Activated gamma-delta T cell treated with Interleukin-2 at 50 U/mL for 16 hours (primary cell): ENCODE results near the gene AFG1L.
"Not testable (repeated sequence)": the region's sequence is repeated elsewhere in the genome, so short reads cannot be mapped to it uniquely, and the experiment has no call there.

Source experiments
- DNase-seq: peaks from one replicate; pipeline ENCODE4 v3.0.0-alpha.2; 2020

The AFG1L gene

DNA sequence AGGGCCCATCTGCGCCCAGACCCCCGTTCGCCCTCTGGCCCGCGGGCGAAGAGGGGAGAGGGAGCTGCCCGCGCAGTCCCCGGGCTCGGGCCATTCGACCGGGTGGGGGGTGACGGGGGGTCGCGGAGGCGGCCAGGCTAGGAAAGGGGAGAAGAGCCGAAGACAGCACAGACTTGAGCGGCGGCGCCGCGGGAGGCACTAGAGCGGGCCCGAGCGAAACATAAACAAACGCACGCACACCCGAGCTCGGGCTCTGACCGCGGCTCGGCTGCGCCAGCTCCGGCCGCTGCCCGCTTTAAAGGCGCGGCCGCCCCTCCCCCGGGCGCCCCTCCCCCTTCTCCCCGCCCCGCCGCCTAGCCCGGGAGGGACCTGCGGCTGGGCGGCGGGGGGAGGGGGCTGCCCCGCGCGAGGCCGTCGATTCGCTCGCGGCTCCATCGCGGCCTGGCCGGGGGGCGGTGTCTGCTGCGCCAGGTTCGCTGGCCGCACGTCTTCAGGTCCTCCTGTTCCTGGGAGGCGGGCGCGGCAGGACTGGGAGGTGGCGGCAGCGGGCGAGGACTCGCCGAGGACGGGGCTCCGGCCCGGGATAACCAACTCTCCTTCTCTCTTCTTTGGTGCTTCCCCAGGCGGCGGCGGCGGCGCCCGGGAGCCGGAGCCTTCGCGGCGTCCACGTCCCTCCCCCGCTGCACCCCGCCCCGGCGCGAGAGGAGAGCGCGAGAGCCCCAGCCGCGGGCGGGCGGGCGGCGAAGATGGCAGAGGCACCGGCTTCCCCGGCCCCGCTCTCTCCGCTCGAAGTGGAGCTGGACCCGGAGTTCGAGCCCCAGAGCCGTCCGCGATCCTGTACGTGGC lies 265.8 kb downstream of the AFG1L start, which contains the start of gene FOXO3:
Gene FOXO3 (plus strand): TSS at position 455 of the 846 bp plus-strand sequence. CDS start 292 bp downstream, at position 747.
- peak; percentile 66 for DNase-seq

DNA sequence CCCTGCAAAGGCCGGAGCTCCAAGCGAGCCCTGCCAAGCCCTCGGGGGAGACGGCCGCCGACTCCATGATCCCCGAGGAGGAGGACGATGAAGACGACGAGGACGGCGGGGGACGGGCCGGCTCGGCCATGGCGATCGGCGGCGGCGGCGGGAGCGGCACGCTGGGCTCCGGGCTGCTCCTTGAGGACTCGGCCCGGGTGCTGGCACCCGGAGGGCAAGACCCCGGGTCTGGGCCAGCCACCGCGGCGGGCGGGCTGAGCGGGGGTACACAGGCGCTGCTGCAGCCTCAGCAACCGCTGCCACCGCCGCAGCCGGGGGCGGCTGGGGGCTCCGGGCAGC lies 266.4 kb downstream of the AFG1L start:
- not testable (repeated sequence) for DNase-seq

DNA sequence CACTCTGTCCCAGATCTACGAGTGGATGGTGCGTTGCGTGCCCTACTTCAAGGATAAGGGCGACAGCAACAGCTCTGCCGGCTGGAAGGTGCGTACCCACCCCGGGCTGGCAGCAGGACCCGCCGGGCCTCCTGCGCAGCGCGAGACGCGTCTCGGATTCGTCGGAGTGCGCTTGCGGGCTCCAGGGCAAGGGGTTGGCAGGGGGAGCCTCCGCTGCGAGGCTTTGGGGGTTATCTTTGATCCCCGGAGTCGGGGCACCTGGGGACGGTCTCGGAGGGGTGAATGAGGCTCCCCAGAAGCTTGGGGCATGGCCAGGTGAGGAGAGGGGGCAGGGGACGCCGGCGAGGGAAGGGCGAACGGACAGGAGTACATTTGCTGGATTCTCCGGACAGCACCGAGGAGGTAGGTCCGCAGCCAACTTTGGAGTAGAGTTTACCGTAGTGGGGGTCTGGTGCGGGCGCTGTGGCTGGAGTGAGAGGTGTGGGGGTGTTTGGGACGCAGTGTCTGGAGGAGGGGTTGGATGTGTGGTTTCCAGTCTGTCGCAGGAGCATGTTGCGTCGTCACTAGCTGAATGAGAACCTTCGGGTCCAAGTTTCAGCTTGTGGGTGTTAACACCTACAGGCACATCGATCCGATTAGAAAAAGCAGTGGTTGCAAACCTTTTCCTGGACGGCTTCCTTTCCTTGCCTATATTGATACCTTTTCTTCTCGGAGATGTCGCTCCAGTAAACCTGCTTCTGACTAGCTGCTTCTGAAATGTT lies 267.1 kb downstream of the AFG1L start:
- no peak for DNase-seq

DNA sequence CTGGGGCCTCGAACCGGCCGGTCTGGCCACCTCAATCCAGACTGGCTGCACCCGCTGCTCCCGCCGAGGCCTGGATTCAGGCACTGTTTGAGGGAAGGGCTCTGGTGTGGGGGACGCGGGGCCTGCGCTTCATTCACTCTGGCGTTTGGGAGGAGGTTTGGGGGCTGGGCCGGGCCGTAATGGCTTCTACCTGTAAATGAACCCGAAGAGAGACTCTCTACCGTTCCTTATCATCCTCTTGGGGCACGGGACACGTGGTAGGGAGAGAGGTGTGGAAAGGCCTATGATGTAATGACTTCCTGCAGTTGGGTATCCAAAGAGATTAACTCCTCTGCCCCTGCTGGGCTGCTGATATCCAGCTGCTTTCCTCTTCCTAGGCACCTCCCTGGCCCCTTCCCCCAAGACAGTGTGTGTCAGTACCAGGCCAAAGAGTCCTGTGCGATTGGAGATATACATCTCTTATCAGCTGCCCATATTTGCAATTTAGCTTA lies 267.7 kb downstream of the AFG1L start:
- DNase-seq: no peak

DNA sequence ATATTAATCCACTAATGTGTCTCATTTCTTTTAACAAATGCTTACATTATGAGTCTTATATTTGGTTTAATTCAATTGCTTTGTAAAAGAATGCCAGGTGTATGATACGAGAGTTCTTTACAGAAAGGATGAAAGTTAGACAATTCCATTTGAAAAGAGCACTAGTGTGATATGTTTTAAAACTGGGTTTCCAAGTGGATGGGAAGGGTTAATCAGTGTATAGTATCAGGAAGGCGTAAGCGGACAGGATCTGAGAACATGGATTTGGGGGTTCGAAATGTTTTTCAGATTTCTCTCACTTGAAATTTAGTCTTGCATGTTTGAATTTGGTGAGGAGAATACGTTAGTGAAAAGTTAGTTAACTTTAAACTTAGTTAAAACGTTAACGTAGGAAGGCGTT lies 268.4 kb downstream of the AFG1L start:
- no peak for DNase-seq

DNA sequence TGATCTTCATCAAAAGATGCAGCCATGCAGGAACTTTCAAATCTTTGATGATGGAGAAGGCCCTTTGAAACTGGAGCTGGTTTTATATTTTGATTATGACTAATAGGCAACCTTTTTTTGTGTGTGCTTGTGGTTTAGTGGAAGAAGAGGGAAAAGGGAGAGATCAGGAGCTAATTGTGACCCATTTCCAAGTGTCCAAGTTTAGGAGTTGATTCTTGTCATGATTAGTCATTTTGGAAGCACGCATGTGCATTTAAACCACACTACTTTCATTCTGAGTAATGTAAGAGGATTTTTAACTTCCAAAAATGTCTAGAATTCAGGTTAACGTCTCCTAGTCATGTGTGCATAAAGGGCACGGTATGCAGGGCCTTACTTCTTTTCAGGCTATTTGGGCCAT lies 269.3 kb downstream of the AFG1L start:
- no peak for DNase-seq

DNA sequence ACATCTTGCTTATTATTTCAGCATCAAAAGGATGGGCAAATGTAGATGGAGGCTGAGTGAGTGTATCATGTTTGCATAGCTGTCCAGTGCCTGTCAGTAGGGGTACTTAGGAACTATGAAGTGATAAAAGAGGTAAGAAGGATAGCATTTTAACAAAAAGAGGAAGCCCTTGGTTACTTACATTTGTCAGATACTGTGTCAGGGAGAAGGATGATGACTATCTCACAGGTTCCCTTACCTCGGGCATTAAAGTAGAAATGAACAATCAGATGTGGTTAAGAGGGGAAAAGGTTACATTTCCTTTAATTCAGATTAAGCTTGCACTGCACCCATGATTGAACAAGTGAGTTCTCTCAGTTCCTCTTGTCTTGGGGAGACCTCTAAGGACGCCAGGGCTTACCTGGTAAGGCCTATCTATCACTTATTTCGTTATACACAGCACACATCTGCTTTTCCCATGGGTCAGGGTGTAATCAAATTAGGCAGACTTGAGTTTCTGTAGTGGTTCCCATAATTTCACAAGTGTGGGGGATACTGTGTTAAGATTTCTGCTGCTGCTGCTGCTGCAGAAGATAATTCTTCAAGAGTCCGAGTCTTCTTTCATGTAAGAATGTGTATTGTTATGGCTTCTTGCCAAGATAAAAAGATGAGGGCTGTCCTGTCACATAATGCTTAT lies 270.4 kb downstream of the AFG1L start:
- no peak for DNase-seq

DNA sequence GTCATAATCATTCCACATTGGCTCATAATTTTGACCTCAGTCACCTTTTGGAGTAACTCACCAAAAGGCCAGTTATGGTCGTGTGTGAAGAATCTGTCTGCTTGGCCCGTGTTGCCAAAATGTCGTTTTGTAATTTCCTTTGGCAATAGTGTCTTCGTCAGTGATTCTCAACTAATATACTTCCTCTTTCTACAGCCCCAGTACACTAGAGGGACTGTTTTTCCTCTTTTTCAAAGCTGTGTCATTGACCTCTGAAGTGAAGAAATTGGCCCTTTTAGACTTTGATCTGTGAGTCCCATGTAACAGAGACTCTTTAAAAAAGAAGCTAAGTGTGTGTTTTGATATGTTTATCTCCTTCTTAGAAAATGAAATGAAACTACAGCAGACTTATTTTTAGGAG lies 271.0 kb downstream of the AFG1L start:
- no peak for DNase-seq

DNA sequence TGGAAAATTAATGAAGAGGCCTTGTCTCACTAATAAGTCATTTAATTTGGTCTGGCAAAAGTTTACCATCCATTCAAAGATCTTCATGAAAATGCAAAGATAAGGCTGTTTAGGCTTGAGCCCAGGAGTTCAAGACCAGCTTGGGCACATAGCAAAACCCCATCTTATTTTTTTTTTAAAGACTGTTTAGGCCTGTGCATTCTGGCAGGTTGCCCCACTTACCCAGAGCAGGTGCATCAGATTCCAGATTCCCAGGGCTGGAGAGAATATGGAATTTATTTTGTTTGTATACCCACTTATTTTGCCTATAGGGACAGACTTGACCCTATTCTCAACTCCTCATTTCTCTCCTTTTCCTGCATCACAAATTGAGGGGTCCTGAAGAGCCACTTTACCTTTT lies 271.6 kb downstream of the AFG1L start:
- no peak for DNase-seq

DNA sequence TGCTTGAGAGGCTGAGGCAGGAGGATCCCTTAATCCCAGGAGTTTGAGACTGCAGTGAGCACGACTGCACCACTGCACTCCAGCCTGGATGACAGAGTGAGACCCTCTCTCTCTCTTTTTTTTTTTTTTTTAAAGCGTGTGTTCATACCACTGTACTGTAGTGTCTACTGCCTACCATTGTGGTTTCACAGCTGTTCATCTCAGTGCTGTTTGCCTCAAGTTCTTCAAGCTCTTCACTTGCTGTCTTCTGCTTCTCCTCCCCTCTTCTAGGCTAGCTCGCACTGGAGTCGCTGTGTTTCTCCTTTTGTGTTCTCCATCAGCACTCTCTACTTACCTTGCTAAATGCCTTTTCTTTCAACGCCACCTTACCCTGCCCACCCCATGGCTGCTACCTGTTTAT lies 273.2 kb downstream of the AFG1L start:
- DNase-seq: no peak

DNA sequence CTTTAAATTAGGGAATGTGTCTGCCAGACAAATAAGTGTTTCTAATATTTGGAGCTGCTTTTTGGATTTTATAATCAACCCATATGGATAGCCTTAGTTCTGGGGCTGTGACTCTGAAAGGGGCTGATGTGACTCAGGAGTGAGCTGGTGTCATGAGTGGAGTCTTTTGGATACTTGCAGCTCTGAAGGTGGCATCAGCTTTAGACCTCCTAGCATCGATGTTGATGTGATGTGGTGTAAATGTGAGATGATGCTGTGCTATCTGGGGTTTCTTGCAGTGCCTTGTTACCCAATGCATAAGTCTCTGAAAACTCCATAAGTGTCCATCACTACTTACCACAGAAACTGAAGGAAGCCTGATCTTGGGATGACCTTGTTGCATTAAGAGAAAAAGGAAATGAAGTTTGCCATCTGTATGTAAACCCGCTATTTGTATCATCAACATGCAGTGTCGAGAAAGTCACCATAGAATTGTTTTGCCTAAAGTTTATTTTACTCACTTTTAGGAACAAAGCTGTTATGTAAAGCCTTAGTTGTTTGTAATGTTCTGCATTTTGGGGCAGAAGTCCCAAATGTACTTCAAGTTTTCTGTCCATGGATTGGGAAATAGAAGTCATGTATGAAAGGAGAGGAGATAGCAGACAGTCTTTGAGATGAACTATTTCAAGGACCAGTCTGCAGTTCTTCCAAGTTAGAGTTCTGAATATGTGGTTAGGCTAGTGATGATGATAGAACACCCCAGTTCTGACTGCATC lies 273.9 kb downstream of the AFG1L start:
- no peak for DNase-seq

DNA sequence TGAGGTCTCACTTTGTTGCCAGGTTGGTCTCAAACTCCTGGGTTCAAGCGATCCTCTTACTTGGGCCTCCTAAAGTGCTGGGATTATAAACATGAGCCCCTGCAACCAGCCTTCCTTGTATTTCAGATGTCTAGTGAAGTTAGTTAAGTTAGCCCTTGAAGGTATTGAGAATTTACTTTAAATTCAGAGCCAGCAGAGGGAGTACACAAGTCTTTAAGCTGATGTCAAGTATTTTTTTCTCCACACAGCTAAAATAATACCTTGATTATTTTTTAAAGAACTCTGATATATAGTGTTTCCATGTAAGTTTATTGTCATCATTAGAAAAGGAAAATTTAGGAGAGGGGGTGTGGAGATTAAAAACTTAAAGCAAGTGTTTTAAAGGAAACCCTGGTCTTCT lies 275.7 kb downstream of the AFG1L start:
- no peak for DNase-seq

DNA sequence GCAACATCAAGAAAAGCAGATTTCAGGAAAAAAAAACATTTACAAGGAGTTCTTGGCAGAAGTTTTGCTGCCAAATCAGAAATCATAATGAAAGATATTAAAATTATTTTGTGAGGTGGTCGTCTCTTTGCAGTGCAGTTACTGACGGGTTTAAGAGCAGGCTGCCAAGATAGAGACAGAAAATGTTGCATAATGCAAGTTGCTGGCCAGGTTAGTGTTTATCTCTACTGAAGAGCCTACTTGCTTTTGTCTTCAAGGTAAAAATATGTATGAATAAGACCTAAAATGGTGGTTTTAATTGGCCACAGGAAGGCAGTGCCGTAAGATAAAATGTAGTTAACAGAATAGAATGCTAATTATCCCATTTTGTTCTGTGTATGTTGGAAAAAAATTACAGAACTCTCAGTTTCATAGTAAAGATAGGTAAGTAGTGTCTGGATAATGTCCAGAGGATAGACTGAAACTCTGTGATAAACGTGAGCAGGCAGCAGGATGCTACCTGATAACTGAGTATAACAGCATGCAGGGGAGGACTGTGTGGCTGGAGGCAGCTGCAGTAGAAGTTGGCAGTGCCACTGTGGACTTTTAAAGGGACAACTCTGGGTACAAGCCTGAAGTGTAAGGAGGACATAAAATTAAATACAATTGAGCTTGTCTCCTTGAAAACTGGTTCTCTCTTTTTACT lies 279.7 kb downstream of the AFG1L start:
- no peak for DNase-seq
